ENCODE results near the gene TBKBP1. TPM values are rescaled to one million over a fixed set of nuclear protein-coding genes. Genes with fewer than 3 reads are reported as not detected.

The TBKBP1 gene
- total and polyA plus RNA-seq, 9 donors: 6.0 to 28.8 (median 22.8) TPM

- Histone ChIP-seq H3K27ac (no peak overlapping the region), H3K27me3 (no peaks in the 10 kb centered on the region), H3K9me3 (no peaks in the 10 kb centered on the region), H3K4me1 (ENCODE audit: insufficient read depth) (no peaks in the 10 kb centered on the region), H3K4me3 (no peak overlapping the region), H3K36me3 (no peaks in the 10 kb centered on the region)
- no peak for DNase-seq
- TF ChIP-seq EP300 (IDR thresholded peaks at IDR 0.05) (no peak), POLR2A (IDR thresholded peaks at IDR 0.05) (no peak), CTCF (IDR thresholded peaks at IDR 0.05) (no peak)
- intact Hi-C loops (cut with DNase I): no loop called here
- WGBS, 3 donors: 47 to 67% (median 56%) methylated on average over 2 of the region's 2 CpGs
These were observed 23.3 kb downstream of the TBKBP1 start for GRCh38 chr17:47717261-47717697.

GRCh38 chr17:47717979-47718621, 24.1 kb downstream of the TBKBP1 start:
- no peak overlapping the region for H3K4me3 ChIP-seq
- no peaks in the 10 kb centered on the region for H3K4me1 ChIP-seq (ENCODE audit: insufficient read depth)
- DNase-seq: no peak
- H3K27ac ChIP-seq: no peak overlapping the region
- intact Hi-C loops (cut with DNase I): no loop called here
- H3K9me3 ChIP-seq: no peaks in the 10 kb centered on the region
- no peaks in the 10 kb centered on the region for H3K27me3 ChIP-seq
- TF ChIP-seq EP300 (IDR thresholded peaks at IDR 0.05) (no peak), POLR2A (IDR thresholded peaks at IDR 0.05) (no peak), CTCF (IDR thresholded peaks at IDR 0.05) (no peak)
- whole genome bisulfite sequencing, 3 donors: 13 to 25% (median 20%) methylated on average over 9 of the region's 9 CpGs
- H3K36me3 ChIP-seq: no peaks in the 10 kb centered on the region

- Histone ChIP-seq H3K9me3 (no peaks in the 10 kb centered on the region), H3K27ac (no peak overlapping the region), H3K4me1 (ENCODE audit: insufficient read depth) (no peaks in the 10 kb centered on the region), H3K36me3 (no peaks in the 10 kb centered on the region), H3K27me3 (no peaks in the 10 kb centered on the region), H3K4me3 (no peak overlapping the region)
- TF ChIP-seq CTCF (IDR thresholded peaks at IDR 0.05) (no peak), POLR2A (IDR thresholded peaks at IDR 0.05) (no peak), EP300 (IDR thresholded peaks at IDR 0.05) (no peak)
- WGBS, 3 donors: 32 to 41% (median 34%) methylated on average over 8 of the region's 8 CpGs
- intact Hi-C loops (cut with DNase I): no loop called here
- DNase-seq: no peak
These were observed 24.9 kb downstream of the TBKBP1 start for GRCh38 chr17:47718634-47719405.

- H3K4me1 ChIP-seq (ENCODE audit: insufficient read depth): no peaks in the 10 kb centered on the region
- H3K36me3 ChIP-seq: no peaks in the 10 kb centered on the region
- no peak overlapping the region for H3K27ac ChIP-seq
- no peaks in the 10 kb centered on the region for H3K27me3 ChIP-seq
- no peak overlapping the region for H3K4me3 ChIP-seq
- no peaks in the 10 kb centered on the region for H3K9me3 ChIP-seq
- intact Hi-C loops (cut with DNase I): no loop called here
- TF ChIP-seq CTCF (IDR thresholded peaks at IDR 0.05) (no peak), EP300 (IDR thresholded peaks at IDR 0.05) (no peak), POLR2A (IDR thresholded peaks at IDR 0.05) (no peak)
- no peak for DNase-seq
- WGBS, 3 donors: 69 to 81% (median 80%) methylated on average over 9 of the region's 9 CpGs
These were observed 25.6 kb downstream of the TBKBP1 start for GRCh38 chr17:47719411-47720152.

Measured in ovary (tissue), 9 donors.